Measurements from ENCODE around the gene INPP5K.
"Not testable (repeated sequence)": the region's sequence is repeated elsewhere in the genome, so short reads cannot be mapped to it uniquely, and the experiment has no call there.

INPP5K gene

GRCh38 chr17:1454541-1454940 lies 61.9 kb downstream of the INPP5K start:
- CTCF ChIA-PET: interaction anchor here (0.8 to 2.5 kb wide), 7 partner anchors 9 to 89 kb away, joined by 3 to 12 read pairs (median 3); partner anchors contain the start of gene INPP5K
- POLR2A ChIA-PET: interaction anchor here (1.8 kb wide), 1 partner anchor 20 kb away, joined by 4 read pairs; no protein-coding TSS in a partner anchor
- TF ChIP-seq CTCF (IDR thresholded peaks at IDR 0.05; ENCODE audit: control extremely low read depth, extremely low read depth, low read depth, missing control alignments): no peak
- DNase-seq (ENCODE audit: extremely low spot score): no peak

- not testable (repeated sequence) for DNase-seq (ENCODE audit: extremely low spot score)
- CTCF ChIA-PET: interaction anchor here (0.8 to 2.5 kb wide), 6 partner anchors 9 to 88 kb away, joined by 3 to 12 read pairs (median 3); no protein-coding TSS in a partner anchor
- POLR2A ChIA-PET: interaction anchor here (0.6 to 1.8 kb wide), 2 partner anchors 21 to 25 kb away, joined by 3 to 4 read pairs; no protein-coding TSS in a partner anchor
These were observed 62.7 kb downstream of the INPP5K start for GRCh38 chr17:1453694-1454093.

- ChIA-PET POLR2A (interaction anchor here (1.8 kb wide), 1 partner anchor 22 kb away, joined by 4 read pairs; no protein-coding TSS in a partner anchor), CTCF (interaction anchor here (2.5 kb wide), 1 partner anchor 87 kb away, joined by 12 read pairs; no protein-coding TSS in a partner anchor)
- TF ChIP-seq CTCF (IDR thresholded peaks at IDR 0.05; ENCODE audit: control extremely low read depth, extremely low read depth, low read depth, missing control alignments): no peak
- no peak for DNase-seq (ENCODE audit: extremely low spot score)
These were observed 63.6 kb downstream of the INPP5K start for GRCh38 chr17:1452836-1453235.

- CTCF ChIA-PET: interaction anchor here (2.4 kb wide), 1 partner anchor 85 kb away, joined by 11 read pairs; no protein-coding TSS in a partner anchor
- POLR2A ChIA-PET: not testable (repeated sequence)
These were observed 66.2 kb downstream of the INPP5K start for GRCh38 chr17:1450261-1450660.

GRCh38 chr17:1449412-1449967 lies 66.9 kb downstream of the INPP5K start:
- no peak for DNase-seq (ENCODE audit: extremely low spot score)
- ChIA-PET POLR2A (no interaction called here), CTCF (interaction anchor here (2.4 kb wide), 1 partner anchor 84 kb away, joined by 11 read pairs; no protein-coding TSS in a partner anchor)
- no peak for TF ChIP-seq CTCF (IDR thresholded peaks at IDR 0.05; ENCODE audit: control extremely low read depth, extremely low read depth, low read depth, missing control alignments)

More at GRCh38 chr17:1450261-1450660, 66.2 kb downstream of the INPP5K start:
- not testable (repeated sequence) for DNase-seq (ENCODE audit: extremely low spot score)

GRCh38 chr17:1447052-1447451 lies 69.4 kb downstream of the INPP5K start:
- no peak for DNase-seq (ENCODE audit: extremely low spot score)
- POLR2A ChIA-PET: no interaction called here
- TF ChIP-seq CTCF (IDR thresholded peaks at IDR 0.05; ENCODE audit: control extremely low read depth, extremely low read depth, low read depth, missing control alignments): no peak
- CTCF ChIA-PET: interaction anchor here (1.0 kb wide), 1 partner anchor 81 kb away, joined by 3 read pairs; no protein-coding TSS in a partner anchor

GRCh38 chr17:1446201-1446600 lies 70.2 kb downstream of the INPP5K start:
- ChIA-PET CTCF (no interaction called here), POLR2A (no interaction called here)
- TF ChIP-seq CTCF (IDR thresholded peaks at IDR 0.05; ENCODE audit: control extremely low read depth, extremely low read depth, low read depth, missing control alignments): no peak
- DNase-seq (ENCODE audit: extremely low spot score): no peak

- POLR2A ChIA-PET; DNase-seq (ENCODE audit: extremely low spot score): not testable (repeated sequence)
- CTCF ChIA-PET: interaction anchor here (1.2 kb wide), 1 partner anchor 10 kb away, joined by 3 read pairs; the partner anchor contains the start of gene CRK
These were observed 70.7 kb downstream of the INPP5K start for GRCh38 chr17:1445695-1446094.

Measured in GM10248 (cell line).